ENCODE results near the gene CA11.
A peak's percentile ranks its signal among the peaks of the same experiment; 100 is the strongest.
"Not testable (repeated sequence)": the region's sequence is repeated elsewhere in the genome, so short reads cannot be mapped to it uniquely, and the experiment has no call there.

The CA11 gene

GRCh38 chr19:48636859-48637448 is 9.0 kb downstream of the CA11 start, which contains the start of gene DBP:
TSS of gene DBP (minus strand) at chr19:48637379. CDS start at chr19:48636994, 385 bp downstream.
- DNase-seq (ENCODE audit: insufficient read length, low spot score): no peak
- no peak for TF ChIP-seq TAF1 (IDR thresholded peaks at IDR 0.05; ENCODE audit: low read depth, low read length)
- TF ChIP-seq SPI1 (IDR thresholded peaks at IDR 0.05; ENCODE audit: low read depth, low read length): no peak
- TF ChIP-seq POLR2AphosphoS5 (IDR thresholded peaks at IDR 0.05; ENCODE audit: low read depth, low read length): no peak
- no peak for TF ChIP-seq POLR2A (IDR thresholded peaks at IDR 0.05; ENCODE audit: low read depth, low read length)
- TF ChIP-seq POU2F2 (IDR thresholded peaks at IDR 0.05; ENCODE audit: low read depth, low read length): no peak
- TF ChIP-seq PAX5 (IDR thresholded peaks at IDR 0.05; ENCODE audit: insufficient read depth, low read length, severe bottlenecking): no peak

DNA sequence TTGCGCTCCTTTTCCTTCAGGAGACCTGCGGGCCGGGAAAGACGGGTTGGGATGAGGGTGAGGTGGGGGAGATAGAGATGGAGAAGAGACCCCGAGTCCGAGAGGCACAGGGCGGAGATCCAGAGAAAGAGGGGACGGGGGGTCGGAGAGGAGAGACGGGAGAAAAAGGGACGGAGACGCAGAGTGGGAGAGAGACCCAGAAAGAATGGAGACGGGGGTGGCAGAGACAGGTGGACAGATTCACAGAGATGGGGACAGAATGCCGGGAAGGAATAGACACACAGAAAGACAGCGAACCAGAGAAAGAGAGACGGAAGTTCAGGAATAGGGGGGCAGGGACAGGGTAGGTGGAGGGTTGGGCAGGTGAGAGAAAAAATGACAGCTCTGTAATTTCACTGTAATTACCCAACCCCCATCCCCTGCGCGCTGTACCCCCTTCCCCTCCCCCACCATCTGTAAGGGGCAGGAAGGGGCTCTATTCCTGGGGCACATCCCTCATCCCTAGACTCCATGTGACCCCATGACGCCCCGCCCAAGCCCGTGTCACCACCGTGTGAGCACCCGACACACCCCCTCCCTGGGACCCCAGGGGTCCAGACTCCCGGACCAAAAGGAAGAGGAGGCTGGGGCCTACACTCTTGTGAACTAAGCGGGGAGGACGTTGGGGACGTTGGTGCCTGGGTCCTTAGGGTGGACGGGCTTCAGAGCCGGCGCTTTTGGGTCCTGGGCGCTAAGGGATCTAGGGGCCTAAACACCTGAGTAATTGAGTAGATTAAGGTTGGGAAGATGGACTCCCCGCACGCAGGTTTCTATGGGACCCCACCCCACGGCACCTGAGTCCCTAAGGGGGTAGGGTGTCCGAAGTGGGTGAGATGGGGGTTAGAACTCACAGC is 9.8 kb downstream of the CA11 start:
- no peak for FAIRE-seq
- no peak for DNase-seq (ENCODE audit: insufficient read length, low spot score)
- TF ChIP-seq POU2F2 (IDR thresholded peaks at IDR 0.05; ENCODE audit: low read depth, low read length) (no peak), POLR2AphosphoS5 (IDR thresholded peaks at IDR 0.05; ENCODE audit: low read depth, low read length) (no peak), PAX5 (IDR thresholded peaks at IDR 0.05; ENCODE audit: insufficient read depth, low read length, severe bottlenecking) (no peak), POLR2A (IDR thresholded peaks at IDR 0.05; ENCODE audit: low read depth, low read length) (no peak), TAF1 (IDR thresholded peaks at IDR 0.05; ENCODE audit: low read depth, low read length) (no peak), SPI1 (IDR thresholded peaks at IDR 0.05; ENCODE audit: low read depth, low read length) (no peak)

More at GRCh38 chr19:48636859-48637448, 9.0 kb downstream of the CA11 start, which contains the start of gene DBP:
- no peak for FAIRE-seq

GRCh38 chr19:48635263-48635965 is 10.6 kb downstream of the CA11 start:
- DNase-seq (ENCODE audit: insufficient read length, low spot score) (peak; percentile 79), FAIRE-seq (peak; percentile 58)
- TF ChIP-seq POU2F2 (IDR thresholded peaks at IDR 0.05; ENCODE audit: low read depth, low read length) (no peak), SPI1 (IDR thresholded peaks at IDR 0.05; ENCODE audit: low read depth, low read length) (no peak), POLR2A (IDR thresholded peaks at IDR 0.05; ENCODE audit: low read depth, low read length) (no peak), TAF1 (IDR thresholded peaks at IDR 0.05; ENCODE audit: low read depth, low read length) (no peak), PAX5 (IDR thresholded peaks at IDR 0.05; ENCODE audit: insufficient read depth, low read length, severe bottlenecking) (no peak), POLR2AphosphoS5 (IDR thresholded peaks at IDR 0.05; ENCODE audit: low read depth, low read length) (0 out of 2 replicates have a peak, but pooled peaks have one; percentile 34)

- TF ChIP-seq PAX5 (IDR thresholded peaks at IDR 0.05; ENCODE audit: insufficient read depth, low read length, severe bottlenecking) (peak; percentile 44), TAF1 (IDR thresholded peaks at IDR 0.05; ENCODE audit: low read depth, low read length) (no peak)
- DNase-seq (ENCODE audit: insufficient read length, low spot score) (peak; percentile 76), FAIRE-seq (peak; percentile 94)
Observed at GRCh38 chr19:48634424-48635262, 11.3 kb downstream of the CA11 start.

- DNase-seq (ENCODE audit: insufficient read length, low spot score) (no peak), FAIRE-seq (no peak)
- TF ChIP-seq PAX5 (IDR thresholded peaks at IDR 0.05; ENCODE audit: insufficient read depth, low read length, severe bottlenecking) (no peak), POU2F2 (IDR thresholded peaks at IDR 0.05; ENCODE audit: low read depth, low read length) (no peak), POLR2AphosphoS5 (IDR thresholded peaks at IDR 0.05; ENCODE audit: low read depth, low read length) (no peak; the same call in 1 of the 2 replicates), SPI1 (IDR thresholded peaks at IDR 0.05; ENCODE audit: low read depth, low read length) (no peak), TAF1 (IDR thresholded peaks at IDR 0.05; ENCODE audit: low read depth, low read length) (no peak), POLR2A (IDR thresholded peaks at IDR 0.05; ENCODE audit: low read depth, low read length) (no peak)
Observed at GRCh38 chr19:48634036-48634342, 12.0 kb downstream of the CA11 start.

- no peak for DNase-seq (ENCODE audit: insufficient read length, low spot score)
- FAIRE-seq: no peak
- TF ChIP-seq SPI1 (IDR thresholded peaks at IDR 0.05; ENCODE audit: low read depth, low read length) (no peak), POLR2A (IDR thresholded peaks at IDR 0.05; ENCODE audit: low read depth, low read length) (peak; percentile 12; the same call in 1 of the 2 replicates), POLR2AphosphoS5 (IDR thresholded peaks at IDR 0.05; ENCODE audit: low read depth, low read length) (no peak; the same call in 1 of the 2 replicates), TAF1 (IDR thresholded peaks at IDR 0.05; ENCODE audit: low read depth, low read length) (no peak), PAX5 (IDR thresholded peaks at IDR 0.05; ENCODE audit: insufficient read depth, low read length, severe bottlenecking) (no peak), POU2F2 (IDR thresholded peaks at IDR 0.05; ENCODE audit: low read depth, low read length) (no peak)
Observed at GRCh38 chr19:48633148-48634035, 12.6 kb downstream of the CA11 start.

DNA sequence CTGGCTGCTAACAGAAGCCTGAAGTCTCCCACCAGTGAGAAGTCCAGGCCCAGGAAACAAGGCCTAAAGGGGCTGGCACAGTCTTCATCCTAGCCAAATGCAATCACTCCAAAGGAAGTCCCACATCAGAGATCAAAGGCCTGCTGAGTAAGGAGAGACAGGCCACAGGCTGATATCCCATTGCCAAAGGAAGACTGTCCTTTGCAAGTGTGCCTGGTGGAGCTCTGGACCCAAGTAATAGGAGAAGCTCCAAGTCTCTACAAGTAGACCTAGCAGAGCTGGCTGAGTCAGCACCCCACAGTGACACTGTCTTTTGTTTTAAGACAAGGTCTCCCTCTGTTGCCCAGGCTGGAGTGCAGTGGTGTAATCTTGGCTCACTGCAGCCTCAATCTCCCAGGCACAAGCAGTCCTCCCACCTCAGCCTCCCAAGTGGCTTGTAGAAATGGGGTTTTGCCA is 13.3 kb downstream of the CA11 start:
- no peak for FAIRE-seq
- DNase-seq (ENCODE audit: insufficient read length, low spot score): no peak
- TF ChIP-seq POLR2A (IDR thresholded peaks at IDR 0.05; ENCODE audit: low read depth, low read length) (no peak), SPI1 (IDR thresholded peaks at IDR 0.05; ENCODE audit: low read depth, low read length) (no peak), PAX5 (IDR thresholded peaks at IDR 0.05; ENCODE audit: insufficient read depth, low read length, severe bottlenecking) (no peak), TAF1 (IDR thresholded peaks at IDR 0.05; ENCODE audit: low read depth, low read length) (no peak), POLR2AphosphoS5 (IDR thresholded peaks at IDR 0.05; ENCODE audit: low read depth, low read length) (no peak), POU2F2 (IDR thresholded peaks at IDR 0.05; ENCODE audit: low read depth, low read length) (no peak)

- not testable (repeated sequence) for DNase-seq (ENCODE audit: insufficient read length, low spot score); FAIRE-seq
Observed at GRCh38 chr19:48632286-48632685, 13.7 kb downstream of the CA11 start.

All from GM12891 (cell line).